Ascending aorta (tissue), 2 donors: ENCODE data around the gene TAOK1. TPM values are rescaled to one million over a fixed set of nuclear protein-coding genes. Genes with fewer than 3 reads are reported as not detected.

Experiments
- DNase-seq, 2 donors: peaks; one replicate each; pipeline ENCODE4 v3.0.0-alpha.2; 2019; ENCODE audit warnings: low spot score in 2 of 2
- H3K27ac ChIP-seq, 2 donors: fragments of 200-600 bp; sonication (generic); one replicate each; pipeline ENCODE4 v1.5.1; 2016 to 2017; ENCODE audit warnings: mild to moderate bottlenecking in 1 of 2
- H3K27me3 ChIP-seq: fragments of 200-600 bp; sonication (generic); one replicate; pipeline ENCODE4 v1.5.1; 2017
- H3K36me3 ChIP-seq, 2 donors: fragments of 200-600 bp; sonication (generic); one replicate each; pipeline ENCODE4 v1.5.1; 2016
- H3K4me1 ChIP-seq, 2 donors: fragments of 200-600 bp; sonication (generic); one replicate each; pipeline ENCODE4 v1.5.1; 2016 to 2017; ENCODE audit warnings: mild to moderate bottlenecking in 1 of 2
- H3K4me3 ChIP-seq, 2 donors: fragments of 200-600 bp; sonication (generic); one replicate each; pipeline ENCODE4 v1.5.1; 2016 to 2017; ENCODE audit warnings: mild to moderate bottlenecking in 1 of 2
- H3K9me3 ChIP-seq, 2 donors: fragments of 200-600 bp; sonication (generic); one replicate each; pipeline ENCODE4 v1.5.1; 2016
- CTCF ChIP-seq, 3 experiments: fragments of 200-600 bp in 2 of 3; fragments of 450-650 bp in 1 of 3; sonication (generic) in 2 of 3; IDR thresholded peaks; one replicate each; pipeline ENCODE4 v1.5.1; 2016 to 2019; ENCODE audit warnings: antibody characterized with exemption in 3 of 3, mild to moderate bottlenecking in 1 of 3, moderate library complexity in 1 of 3
- intact Hi-C: fragments of 100-400 bp; cut with DNase I; formaldehyde crosslinking; loops from one replicate; pipeline ENCODE4 v1.15.1; 2023
- total RNA-seq: library from RNA; depleted of rRNA; stranded (reverse); fragments of >200 nt; gene quantifications from one replicate; pipeline ENCODE4 v1.1.0, GENCODE V29; 2016

The TAOK1 gene
- total RNA-seq, 1 donor from 2014 or later: 20.8 TPM

GRCh38 chr17:29595107-29595942, 205.2 kb downstream of the TAOK1 start:
- Histone ChIP-seq H3K27ac (no peak overlapping the region), H3K36me3 (no peaks in the 10 kb centered on the region), H3K27me3 (no peaks in the 10 kb centered on the region), H3K4me1 (peaks cover 22 to 30% of the 10 kb centered on the region in 2 donors), H3K9me3 (no peaks in the 10 kb centered on the region), H3K4me3 (no peak overlapping the region)
- intact Hi-C loops: no loop called here
- no peak for TF ChIP-seq CTCF (IDR thresholded peaks at IDR 0.05)
- no peak for DNase-seq

- Histone ChIP-seq H3K4me3 (no peak overlapping the region), H3K4me1 (peaks cover 16 to 22% of the 10 kb centered on the region in 2 donors)
- DNase-seq: no peak
Measured at GRCh38 chr17:29595943-29596774, 206.0 kb downstream of the TAOK1 start.

GRCh38 chr17:29596811-29597210, 206.6 kb downstream of the TAOK1 start:
- Histone ChIP-seq H3K27ac (no peak overlapping the region), H3K4me3 (no peak overlapping the region), H3K27me3 (no peaks in the 10 kb centered on the region), H3K36me3 (no peaks in the 10 kb centered on the region), H3K4me1 (peaks cover 13 to 15% of the 10 kb centered on the region in 2 donors), H3K9me3 (no peaks in the 10 kb centered on the region)
- intact Hi-C loops: no loop called here
- no peak for DNase-seq
- no peak for TF ChIP-seq CTCF (IDR thresholded peaks at IDR 0.05)

More at GRCh38 chr17:29595943-29596774, 206.0 kb downstream of the TAOK1 start:
- no peaks in the 10 kb centered on the region for H3K36me3 ChIP-seq
- no peaks in the 10 kb centered on the region for H3K27me3 ChIP-seq
- H3K9me3 ChIP-seq: no peaks in the 10 kb centered on the region
- no peak overlapping the region for H3K27ac ChIP-seq
- no peak for TF ChIP-seq CTCF (IDR thresholded peaks at IDR 0.05)
- intact Hi-C loops: no loop called here

GRCh38 chr17:29597361-29598172, 207.4 kb downstream of the TAOK1 start:
- DNase-seq: no peak
- intact Hi-C loops: no loop called here
- Histone ChIP-seq H3K4me1 (peaks cover 5 to 8% of the 10 kb centered on the region in 2 donors), H3K9me3 (no peaks in the 10 kb centered on the region), H3K27me3 (no peaks in the 10 kb centered on the region), H3K27ac (no peak overlapping the region), H3K36me3 (no peaks in the 10 kb centered on the region), H3K4me3 (no peak overlapping the region)
- no peak for TF ChIP-seq CTCF (IDR thresholded peaks at IDR 0.05)

Other genes starting within 250 kb of the TAOK1 start
- 185 TPM for gene MYO18A, start 210.0 kb upstream of the TAOK1 start, total RNA-seq
- gene CRYBA1, start 143.5 kb upstream of the TAOK1 start, total RNA-seq: not detected
- 11.0 TPM for gene NUFIP2, start 96.2 kb upstream of the TAOK1 start, total RNA-seq
- gene ABHD15, start 176.7 kb downstream of the TAOK1 start, total RNA-seq: 11.0 TPM
- 93.7 TPM for gene TP53I13, start 178.3 kb downstream of the TAOK1 start, total RNA-seq
- gene GIT1, start 199.3 kb downstream of the TAOK1 start, total RNA-seq: 142 TPM
- gene ANKRD13B, start 202.8 kb downstream of the TAOK1 start, total RNA-seq: 16.7 TPM
- gene CORO6, start 232.5 kb downstream of the TAOK1 start, total RNA-seq: 22.0 TPM